ENCODE data around the gene RNASE1.
A peak's percentile ranks its signal among the peaks of the same experiment; 100 is the strongest.
"Not testable (repeated sequence)": the region's sequence is repeated elsewhere in the genome, so short reads cannot be mapped to it uniquely, and the experiment has no call there.

Gene RNASE1

DNA sequence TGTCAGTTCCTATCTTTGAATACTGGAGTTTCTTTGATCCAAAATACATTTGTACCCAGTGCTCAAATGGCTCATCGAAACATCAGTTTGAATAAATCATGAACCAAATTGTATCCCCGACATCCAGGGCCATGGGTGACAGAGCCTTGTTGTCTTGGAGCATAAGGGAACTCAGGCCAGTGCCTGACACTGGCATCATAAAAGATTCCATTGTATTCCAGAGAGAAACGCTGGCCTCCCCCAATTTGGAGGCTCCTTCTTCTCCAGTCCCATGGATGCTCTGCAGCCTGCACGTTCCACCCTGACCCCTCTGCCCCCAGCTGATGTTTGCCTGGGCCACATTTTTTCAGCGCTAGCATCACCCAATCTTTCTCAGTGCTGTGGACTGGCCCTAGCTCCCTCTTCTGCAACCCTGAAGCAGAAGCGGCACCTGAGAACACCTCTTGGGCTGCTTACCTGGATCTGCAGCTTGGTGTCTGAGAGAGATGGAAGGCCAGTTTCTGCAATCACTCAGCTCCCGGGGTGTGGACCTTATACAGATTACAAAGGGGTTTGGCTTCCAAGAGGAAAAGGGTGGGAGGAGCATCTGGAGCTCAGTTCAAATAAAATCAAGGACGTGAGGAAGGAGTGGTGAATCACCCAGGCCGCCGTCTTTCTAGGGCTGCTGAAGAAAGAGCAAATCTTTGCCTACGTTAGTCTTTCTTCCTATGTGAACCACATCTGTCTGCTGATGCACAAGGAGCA, at the start of gene RNASE1:
Gene RNASE1 (minus strand): TSS at position 504 of the 744 bp plus-strand sequence. CDS start 776 bp downstream, outside the sequence.
- no peak for DNase-seq

DNA sequence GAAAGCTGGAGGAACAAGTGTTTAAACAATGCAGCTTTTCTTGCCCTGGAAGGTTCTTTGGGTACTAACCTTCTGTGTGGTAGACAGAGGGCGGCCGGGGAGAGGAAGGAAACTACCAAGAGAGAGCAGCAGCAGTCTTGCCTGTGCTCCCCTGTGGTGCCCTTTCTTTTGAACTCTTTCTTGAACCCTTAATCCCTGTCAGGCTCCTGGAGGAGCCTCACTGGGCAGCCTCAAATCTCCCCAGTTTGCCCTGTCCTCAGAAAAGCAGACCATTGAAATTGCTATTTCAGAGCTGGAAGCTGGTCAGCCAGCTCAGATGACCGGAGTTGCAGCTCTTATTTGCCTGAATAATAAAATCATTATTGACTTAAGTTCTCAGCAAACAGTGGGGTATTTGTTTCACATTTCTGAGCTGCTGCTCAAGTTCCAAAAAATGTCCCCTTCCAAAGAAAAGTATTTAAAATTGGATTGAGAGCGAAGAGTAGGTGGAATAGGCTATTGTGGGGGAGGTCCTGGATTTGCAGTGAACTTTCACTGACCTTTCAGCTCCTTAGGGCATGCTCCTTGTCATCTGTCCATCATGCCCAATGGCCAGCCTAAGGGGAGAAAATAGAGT, 46.4 kb upstream of the RNASE1 start:
- no peak for DNase-seq

DNA sequence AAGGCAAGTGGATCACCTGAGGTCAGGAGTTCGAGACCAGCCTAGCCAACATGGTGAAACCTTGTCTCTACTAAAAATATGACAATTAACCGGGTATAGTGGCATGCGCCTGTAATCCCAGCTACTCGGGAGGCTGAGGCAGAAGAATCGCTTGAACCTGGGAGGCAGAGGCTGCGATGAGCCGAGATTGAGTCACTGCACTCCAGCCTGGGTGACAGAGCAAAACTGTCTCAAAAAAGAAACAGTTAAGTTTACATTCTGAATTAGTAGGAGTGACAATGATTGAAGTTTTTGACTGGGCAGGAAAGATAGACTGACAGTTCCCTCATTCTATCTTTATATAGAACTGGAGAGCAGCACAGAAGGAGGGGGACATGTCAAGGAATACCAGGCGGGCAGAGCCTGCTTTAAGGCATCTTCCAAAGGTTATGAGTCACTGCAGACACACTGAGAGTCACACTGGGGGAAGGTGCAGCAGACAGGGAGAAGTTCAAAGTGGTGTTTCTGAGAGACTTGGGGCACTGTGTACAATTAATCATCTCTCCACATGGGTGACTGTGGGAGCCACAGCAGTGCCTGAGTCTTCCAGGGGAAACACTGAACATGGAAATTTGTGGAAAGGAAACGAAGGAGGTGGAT, 45.8 kb upstream of the RNASE1 start:
- no peak for DNase-seq

DNA sequence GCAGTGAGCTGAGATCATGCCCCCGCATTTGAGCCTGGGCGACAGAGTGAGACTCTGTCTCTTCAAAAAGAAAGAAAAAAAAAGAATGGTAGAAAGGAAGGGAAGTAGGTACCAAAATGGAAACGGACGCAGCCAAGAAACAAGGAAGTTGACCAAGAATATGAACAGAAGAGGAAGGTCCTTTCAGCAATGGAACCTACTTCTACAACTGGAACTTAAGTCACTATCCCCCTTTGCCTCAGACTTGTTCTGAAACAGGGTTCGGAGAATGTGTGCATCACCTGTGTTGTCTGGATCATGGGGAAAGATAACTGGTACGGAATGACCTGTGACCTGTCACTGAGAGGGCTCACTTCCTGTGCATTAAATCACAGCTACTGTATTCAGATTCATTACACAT, 43.9 kb upstream of the RNASE1 start:
- no peak for DNase-seq

DNA sequence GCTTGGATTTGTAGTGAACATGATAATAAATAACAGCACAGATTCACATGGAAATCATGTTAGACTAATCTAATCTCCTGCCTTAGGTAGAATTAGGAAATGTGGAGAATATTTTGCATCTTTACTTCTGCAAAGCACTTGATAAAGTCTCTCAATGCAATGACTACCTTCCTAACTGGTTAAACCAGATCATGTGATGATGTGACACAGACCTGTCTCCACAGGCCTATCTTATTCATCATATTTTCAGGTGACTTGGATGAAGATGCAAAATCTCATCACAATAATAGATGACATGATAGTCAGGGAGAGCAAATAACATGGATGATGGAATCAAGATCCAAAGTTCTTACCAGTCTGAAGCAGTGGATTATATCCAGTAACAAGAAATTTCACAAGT, 38.5 kb upstream of the RNASE1 start:
- DNase-seq, result no peak

DNA sequence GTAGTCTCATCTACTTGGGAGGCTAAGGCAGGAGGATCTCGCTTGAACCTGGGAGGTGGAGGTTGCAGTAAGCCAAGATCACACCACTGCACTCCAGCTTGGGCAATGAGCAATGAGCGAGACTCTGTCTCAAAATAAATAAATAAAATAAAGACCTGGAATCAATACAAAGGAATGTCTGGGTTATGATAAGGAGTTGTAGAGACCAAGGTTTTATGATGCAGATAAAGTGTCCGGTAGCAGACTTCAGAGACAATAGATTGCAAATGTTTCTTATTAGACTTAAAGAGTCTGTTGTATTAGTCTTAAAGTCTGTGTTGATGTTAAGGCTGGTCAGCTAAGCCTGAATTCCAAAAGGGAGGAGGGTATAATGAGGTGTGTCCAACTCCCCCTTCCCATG, 35.2 kb upstream of the RNASE1 start:
- DNase-seq, result peak; percentile 64

DNA sequence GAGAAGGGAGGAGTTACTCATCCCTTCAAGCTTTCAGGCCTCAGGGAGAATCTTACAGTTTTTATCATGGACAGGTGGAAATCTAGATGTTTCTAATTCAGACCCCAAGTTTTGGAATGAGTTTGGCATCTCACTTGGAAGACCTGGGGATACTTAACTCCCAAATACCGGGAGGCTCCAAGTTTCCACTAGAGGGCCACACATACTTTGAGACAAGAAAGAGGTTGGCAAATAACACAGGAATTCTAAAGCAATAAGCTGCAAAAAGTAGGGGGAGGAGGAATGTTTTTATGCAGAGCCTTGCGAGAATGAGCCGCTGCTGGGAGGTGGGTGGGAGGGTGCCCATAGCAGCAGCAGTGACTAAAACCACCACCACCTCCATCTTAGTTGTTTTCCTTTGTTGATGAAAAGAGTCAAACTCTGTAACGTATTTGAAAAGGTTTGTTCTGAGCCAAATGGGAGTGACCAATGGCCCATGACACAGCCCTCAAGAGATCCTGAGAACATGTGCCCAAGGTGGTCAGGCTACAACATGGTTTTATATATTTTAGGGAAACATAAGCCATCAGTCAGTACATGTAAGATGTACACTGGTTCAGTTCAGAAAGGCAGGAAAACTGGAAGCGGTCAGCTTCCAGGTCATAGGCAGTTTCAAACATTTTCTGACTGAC, 34.2 kb upstream of the RNASE1 start:
- DNase-seq, result peak; percentile 63

DNA sequence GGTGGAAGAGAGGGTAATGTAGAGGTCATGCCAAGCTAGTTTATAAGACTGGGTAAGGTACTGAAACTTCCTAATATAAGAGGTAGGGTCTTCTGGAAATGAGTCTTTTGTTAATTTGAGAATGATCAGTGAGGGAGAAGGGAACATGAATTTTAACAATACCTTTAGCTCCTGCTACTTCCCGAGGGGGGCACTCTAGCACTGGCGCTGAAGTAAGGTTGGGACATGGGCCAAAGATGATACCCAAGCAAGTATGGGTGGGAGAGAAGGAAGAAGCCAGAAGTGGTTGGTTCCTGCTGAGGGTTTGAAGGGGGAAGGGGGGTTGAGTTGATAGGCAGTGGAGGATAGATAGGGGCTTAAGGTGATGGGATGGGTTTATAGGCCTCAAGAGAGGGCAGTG, 32.3 kb upstream of the RNASE1 start:
- DNase-seq, result no peak

DNA sequence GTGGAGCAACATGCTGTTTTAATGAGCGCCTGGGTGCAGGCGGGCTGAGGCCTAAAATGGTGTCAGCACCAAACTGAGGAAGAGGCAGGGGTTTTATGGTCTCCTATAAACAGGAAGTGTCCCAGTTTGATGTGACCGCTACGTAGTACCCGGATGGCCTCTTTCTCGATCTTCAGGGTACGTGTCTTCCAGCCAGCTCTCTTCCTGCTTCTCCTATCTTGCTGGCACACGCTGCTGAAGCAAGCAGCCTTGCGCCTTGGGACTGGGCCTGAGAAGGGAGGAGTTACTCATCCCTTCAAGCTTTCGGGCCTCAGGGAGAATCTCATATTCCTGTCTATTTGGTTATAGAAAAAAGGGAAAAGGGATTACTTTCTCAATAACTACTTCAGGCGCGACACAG, 28.2 kb upstream of the RNASE1 start:
- DNase-seq, result no peak

DNA sequence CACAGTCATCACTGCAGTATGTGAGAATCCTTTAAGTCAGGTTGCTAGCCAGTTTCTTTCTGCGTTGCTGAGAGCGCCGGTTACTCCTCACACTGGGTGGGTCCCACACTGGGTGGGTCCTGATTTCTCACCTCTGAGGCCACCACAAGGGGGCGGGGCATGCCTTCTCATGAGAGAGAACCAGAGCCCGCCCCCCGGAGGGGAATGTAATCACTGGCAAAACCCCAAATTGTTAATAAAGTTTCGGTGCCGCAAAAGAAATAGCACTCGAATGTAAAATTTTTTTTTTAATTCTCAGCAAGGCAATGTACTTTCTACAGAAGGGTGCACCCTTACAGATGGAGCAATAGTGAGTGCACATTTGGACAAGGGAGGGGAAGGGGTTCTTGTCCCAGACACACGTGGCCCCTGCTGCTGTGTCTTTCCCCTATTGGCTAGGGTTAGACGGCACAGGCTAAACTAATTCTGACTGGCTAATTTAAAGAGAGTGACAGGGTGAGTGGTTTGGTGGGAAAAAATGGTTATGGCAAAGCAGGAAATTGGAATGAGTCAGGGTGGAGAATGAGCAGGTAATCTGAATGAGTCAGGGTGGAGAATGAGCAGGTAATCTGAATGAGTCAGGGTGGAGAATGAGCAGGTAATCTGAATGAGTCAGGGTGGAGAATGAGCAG, 25.5 kb upstream of the RNASE1 start:
- not testable (repeated sequence) for DNase-seq

DNA sequence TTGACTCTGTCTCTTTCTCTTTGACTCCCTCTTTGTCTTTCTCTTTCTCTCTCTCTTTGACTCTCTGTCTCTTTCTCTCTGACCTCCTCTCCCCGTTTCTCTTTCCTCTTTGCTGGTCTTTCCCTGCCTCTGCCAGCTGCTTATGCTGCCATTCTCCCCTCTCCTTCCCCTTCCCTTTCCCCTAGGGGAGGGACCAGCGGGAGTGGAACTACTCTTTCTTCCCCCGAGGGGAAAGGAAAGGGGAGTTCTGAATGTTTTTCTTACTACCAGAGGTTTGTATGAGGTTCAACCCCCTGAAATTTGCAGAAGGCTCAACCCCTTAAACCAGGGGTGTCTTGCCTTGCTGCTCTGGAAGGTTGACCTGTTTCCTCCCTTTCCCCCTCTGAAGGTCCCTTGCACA, 24.7 kb upstream of the RNASE1 start:
- no peak for DNase-seq

DNA sequence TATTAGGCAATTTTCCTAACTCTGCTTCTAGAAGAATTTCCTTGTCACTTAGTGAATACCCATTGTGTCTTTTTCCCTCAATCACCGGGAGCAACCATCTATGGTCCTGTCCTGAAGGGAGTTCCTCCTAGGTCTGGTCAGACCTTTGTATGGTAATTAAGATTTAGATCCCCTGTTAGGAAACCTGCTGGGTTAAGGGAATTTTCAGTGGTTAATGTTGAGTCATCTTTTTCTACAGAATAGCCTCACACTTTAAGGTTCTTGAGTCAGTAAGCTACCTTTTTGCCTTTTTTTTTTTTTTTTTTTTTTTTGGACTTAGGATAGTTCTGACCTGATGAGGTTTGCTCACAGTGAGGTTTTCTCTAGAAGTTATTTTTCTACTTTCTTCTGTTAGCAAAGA, 24.0 kb upstream of the RNASE1 start:
- not testable (repeated sequence) for DNase-seq

DNA sequence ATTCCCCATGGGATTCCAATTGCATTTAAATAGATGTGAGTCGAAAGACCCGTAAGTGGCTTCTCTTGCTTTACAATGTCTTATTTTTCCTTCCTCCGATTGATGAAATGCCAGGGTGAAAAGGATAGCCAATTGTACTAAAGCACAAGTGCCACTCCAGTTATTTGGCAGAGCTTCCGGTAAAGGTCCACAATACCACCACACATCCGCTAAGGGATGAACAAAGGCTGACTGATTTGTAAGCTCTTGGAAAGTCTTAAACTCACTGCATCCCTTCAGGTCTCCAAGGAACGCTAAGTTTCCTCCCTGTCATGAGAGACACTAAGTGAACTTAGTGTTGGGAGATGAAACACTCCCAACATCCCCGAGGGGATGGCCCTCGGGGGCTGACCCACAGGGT, 21.2 kb upstream of the RNASE1 start:
- DNase-seq, result no peak

DNA sequence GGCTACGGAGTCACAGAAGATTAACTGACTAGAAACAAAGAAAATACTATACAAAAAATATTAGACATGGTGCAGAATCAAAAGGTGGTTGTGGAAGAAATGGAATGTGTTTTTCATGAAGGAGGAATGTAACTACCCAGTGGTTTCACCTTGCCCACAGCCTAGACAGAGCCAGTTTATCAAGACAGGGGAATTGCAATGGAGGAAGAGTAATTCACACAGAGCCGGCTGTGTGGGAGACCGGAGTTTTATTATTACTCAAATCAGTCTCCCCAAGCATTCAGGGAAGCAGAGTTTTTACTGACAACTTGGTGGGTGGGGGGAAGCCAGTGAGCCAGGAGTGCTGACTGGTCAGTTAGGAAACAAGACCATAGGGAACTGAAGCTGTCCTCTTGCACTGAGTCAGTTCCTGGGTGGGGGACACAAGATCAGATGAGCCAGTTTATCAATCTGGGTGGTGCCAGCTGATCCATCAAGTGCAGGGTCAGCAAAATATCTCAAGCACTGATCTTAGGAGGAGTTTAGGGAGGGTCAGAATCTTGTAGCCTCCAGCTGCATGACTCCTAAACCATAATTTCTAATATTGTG, 19.0 kb upstream of the RNASE1 start:
- not testable (repeated sequence) for DNase-seq

DNA sequence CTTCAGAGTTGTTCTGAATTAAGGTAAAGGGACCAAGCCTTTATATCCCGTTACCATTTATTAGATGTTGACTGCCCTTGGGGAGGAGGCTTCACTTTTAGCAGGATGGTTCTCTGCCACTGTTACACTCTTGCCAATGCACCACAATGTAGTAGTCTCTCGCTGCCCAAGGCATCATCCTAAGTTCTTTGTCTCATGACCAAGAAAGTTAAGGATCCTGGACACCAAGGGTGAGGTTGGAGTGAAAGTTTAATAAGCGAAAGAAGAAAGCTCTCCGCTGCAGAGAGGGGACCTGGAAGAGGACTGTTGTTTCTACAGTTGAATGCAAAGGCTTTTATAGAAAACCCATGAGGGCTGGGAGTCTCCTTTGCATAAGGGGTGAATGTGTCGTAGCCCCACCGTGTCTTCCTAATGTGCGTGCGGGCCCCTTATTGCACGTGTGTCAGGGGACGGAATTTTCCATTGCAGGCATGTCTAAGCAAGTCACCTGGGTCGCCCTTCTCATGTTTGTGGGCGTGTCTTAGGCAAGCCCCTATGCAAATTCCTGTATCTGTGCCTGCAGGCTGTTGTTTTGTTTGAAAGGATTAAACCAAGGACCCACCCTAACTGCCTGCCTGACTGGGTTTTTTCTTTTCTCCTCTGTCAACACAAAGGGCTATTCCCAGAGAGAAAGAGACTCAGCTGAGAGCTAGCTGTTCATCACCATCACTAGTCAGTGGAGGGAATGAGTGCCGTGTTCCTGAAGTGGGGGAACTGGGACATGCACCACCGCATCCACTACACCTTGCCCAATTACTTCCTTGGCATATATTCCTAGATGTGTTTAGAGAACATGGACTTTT, 17.6 kb upstream of the RNASE1 start:
- peak; percentile 85 for DNase-seq

DNA sequence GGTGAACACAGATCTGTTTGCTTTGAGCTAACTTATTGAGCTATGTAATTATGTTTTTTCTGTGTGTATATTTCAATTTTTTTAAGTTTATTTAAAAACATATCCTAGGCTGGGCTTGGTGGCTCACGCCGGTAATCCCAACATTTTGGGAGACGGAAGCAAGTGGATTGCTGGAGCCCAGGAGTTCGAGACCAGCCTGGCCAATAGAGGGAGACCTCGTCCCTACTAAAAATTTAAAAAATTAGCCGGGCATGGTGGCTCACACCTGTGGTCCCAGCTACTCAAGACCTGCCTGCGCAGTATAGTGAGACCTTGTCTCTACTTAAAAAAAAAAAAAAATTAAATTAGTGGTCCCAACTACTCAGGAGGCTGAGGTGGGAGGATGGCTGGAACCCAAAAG, 16.2 kb upstream of the RNASE1 start:
- DNase-seq, result no peak

DNA sequence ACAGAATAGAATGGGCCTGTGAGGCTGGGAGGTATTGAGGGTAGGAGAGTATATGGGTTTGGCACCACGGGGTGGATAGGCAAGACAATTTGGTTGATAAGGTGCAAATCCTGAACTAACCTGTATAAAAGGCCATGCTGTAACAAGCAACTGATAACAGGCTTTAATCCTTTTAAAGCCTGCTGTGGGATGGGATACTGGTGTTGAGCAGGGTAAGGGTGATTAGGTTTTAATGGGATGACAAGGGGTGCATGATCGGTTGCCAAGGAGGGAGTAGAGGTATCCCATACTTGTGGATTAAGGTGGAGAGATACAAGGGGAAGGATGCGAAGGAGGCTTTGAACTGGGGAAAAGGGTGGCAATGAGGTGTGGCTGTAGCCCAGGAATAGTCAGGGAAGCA, 13.3 kb upstream of the RNASE1 start:
- not testable (repeated sequence) for DNase-seq

DNA sequence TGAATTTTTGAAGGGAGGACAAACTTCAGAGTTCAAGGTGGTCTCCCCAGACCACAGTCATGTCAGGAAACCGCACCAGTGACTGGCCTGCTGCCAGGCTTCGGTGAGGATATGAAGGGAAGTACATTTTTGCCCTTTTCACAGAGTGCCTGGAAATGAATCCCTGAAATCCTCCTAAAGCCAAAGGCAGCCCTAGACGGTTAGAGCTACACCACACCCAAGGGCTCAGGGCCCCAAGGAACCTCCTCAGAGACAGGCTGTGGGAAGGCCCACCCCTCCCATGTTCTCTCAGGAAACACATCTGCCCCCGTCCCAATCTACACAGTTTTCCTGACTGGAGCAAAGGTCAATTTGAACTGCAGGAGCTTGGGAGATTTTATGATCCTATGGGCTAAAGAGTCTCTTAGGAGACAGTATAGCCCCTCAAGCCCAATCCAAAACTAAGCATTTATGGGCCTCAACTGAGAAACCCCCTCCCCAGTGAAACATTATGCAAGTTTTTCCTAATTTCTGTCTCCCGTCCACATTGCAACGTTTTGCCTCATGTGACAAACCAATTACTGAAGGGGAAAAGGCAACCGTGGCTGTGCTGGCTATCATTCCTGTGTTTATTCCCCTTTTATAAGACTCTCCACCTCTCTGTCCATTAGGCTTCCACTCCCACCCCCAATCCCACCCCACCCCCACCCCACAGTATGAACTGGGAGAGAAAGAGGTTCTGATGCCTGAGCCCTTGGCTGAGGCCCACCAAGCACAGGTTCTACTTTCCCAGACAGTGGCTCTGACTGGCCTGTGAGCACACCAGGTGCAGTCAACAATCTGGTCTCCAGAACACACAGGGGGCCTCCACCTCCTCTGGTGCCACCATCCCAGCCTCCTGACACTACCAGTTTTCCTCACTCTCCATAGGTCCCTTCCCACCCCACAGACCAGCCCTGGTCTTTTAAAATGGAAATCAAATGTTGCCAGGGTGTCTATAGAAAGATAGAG, 9.6 kb upstream of the RNASE1 start:
- DNase-seq, result peak; percentile 47

DNA sequence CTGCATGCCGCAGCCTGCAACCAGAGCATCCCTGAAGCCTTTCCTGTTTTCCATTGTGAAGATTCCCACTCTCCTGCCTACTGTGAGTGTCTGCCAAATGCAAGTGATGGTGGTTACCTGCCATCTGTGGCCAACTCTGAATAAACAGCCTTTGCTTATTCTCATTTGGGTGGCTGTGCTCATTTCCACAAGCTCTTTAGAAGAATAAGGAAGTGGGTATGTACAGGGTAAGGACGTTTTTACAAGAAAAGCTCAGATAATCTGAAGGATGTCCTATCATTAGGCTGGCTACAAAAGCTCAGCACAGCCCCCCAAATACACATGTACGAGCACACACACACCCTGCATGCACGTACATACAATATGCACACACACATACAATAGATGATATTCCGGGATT, 7.3 kb upstream of the RNASE1 start:
- no peak for DNase-seq

DNA sequence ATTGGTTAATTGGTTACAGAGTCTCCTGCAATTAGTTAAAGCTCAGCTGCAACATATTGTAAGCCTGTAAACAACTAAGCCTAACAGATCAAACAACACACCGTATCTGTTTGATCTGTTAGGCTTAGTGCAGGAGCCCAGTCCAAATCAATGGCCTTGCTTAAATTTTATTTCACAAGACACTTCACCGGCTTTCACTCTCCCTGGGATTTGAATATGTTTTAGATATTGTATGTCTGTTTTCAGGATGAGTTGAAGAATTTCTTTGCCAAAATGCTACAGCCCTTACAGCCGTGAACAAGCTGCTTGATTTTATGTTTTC, 5.5 kb upstream of the RNASE1 start:
- no peak for DNase-seq
